ENCODE measurements around the gene RFX4. TPM values are rescaled to one million over a fixed set of nuclear protein-coding genes. Genes with fewer than 3 reads are reported as not detected.

The RFX4 gene
- total RNA-seq, 1 experiment from 2014 or later = not detected

DNA sequence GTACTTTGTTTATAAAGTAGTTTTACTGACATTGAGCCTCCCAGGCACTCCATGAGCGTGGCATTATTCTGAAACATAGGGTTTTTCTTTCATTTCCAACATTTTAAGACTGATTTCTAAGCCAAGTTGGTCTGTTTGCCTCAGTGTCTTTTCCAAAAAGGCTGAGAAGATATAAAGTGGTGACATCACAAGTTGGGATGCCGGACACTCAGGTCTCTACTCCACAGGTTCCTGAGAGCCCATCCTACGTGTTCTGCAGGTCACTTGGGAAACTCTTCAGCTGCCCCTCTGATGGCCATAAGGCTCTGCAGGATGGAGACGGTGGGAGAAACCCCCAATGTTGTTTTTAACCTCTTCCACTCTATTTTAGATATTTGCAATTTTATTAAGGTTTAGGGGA is 6.0 kb downstream of the RFX4 start (continued):
- TF ChIP-seq, protein P1, sequence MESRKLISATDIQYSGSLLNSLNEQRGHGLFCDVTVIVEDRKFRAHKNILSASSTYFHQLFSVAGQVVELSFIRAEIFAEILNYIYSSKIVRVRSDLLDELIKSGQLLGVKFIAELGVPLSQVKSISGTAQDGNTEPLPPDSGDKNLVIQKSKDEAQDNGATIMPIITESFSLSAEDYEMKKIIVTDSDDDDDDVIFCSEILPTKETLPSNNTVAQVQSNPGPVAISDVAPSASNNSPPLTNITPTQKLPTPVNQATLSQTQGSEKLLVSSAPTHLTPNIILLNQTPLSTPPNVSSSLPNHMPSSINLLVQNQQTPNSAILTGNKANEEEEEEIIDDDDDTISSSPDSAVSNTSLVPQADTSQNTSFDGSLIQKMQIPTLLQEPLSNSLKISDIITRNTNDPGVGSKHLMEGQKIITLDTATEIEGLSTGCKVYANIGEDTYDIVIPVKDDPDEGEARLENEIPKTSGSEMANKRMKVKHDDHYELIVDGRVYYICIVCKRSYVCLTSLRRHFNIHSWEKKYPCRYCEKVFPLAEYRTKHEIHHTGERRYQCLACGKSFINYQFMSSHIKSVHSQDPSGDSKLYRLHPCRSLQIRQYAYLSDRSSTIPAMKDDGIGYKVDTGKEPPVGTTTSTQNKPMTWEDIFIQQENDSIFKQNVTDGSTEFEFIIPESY (IDR thresholded peaks at IDR 0.05; ENCODE audit: extremely low read depth, insufficient replicate concordance, low read length) = no peak
- no peak for TF ChIP-seq SIN3A (IDR thresholded peaks at IDR 0.05; ENCODE audit: low read depth)
- no peak for TF ChIP-seq SP1 (IDR thresholded peaks at IDR 0.05; ENCODE audit: low read depth)
- no peak for TF ChIP-seq JUND (IDR thresholded peaks at IDR 0.05)

DNA sequence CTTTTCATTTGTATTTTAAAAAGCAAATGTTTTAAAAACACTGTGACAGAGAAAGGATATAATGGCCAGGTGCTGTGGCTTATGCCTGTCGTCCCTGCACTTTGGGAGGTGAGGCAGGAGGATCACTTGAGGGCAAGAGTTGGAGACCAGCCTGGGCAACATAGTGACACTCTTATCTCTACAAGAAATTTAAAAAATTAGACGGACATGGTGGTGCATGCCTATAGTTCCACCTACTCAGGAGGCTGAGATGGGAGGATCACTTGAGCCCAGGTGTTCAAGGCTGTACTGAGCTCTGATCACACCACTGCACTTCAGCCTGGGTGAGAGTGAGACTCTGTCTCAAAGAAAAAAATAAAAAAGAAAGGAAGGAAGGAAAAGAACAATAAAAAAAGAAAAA is 7.8 kb downstream of the RFX4 start:
- Histone ChIP-seq H3K9me3 (ENCODE audit: control insufficient read depth in 1 of 2, insufficient read depth in 1 of 2, low read depth in 1 of 2, low read length in 2 of 2) (no peaks in the 10 kb centered on the region), H3K27me3 (ENCODE audit: insufficient read depth, low read length) (peaks cover 19% of the 10 kb centered on the region; the same call in 1 of the 2 replicates), H4K20me1 (ENCODE audit: insufficient read depth) (no peaks in the 10 kb centered on the region), H2AFZ (ENCODE audit: low read depth, low read length, poor library complexity, severe bottlenecking) (no peak overlapping the region), H3K36me3 (ENCODE audit: control insufficient read depth in 1 of 2, insufficient read depth in 2 of 2, low read length in 2 of 2) (no peaks in the 10 kb centered on the region), H3K27ac (ENCODE audit: low read depth, low read length) (no peak overlapping the region), H3K9me2 (ENCODE audit: insufficient read depth) (no peaks in the 10 kb centered on the region), H3K4me2 (ENCODE audit: low read length) (no peak overlapping the region), H3K4me1 (ENCODE audit: control insufficient read depth in 1 of 2, insufficient read depth in 2 of 2, low read length in 2 of 2) (no peaks in the 10 kb centered on the region), H3K79me2 (ENCODE audit: insufficient read depth, low read length) (no peaks in the 10 kb centered on the region), H3K9ac (ENCODE audit: low read length) (no peak overlapping the region), H3K4me3 (replicated peaks in 1 of 2; ENCODE audit: low read depth in 1 of 2, low read length in 2 of 2) (no peak overlapping the region)
- no TSS peak for BruUV-seq (replicated peaks)
- DNase-seq (ENCODE audit: low read depth, low spot score) (no peak), ATAC-seq (no peak)
- no peak for TF ChIP-seq JUND (IDR thresholded peaks at IDR 0.05)
- TF ChIP-seq POLR2AphosphoS5 (IDR thresholded peaks at IDR 0.05; ENCODE audit: low read depth, low read length) = no peak
- no peak for TF ChIP-seq ELF1 (IDR thresholded peaks at IDR 0.05; ENCODE audit: borderline replicate concordance, low read depth)
- TF ChIP-seq EGR1 (IDR thresholded peaks at IDR 0.05; ENCODE audit: low read depth) = no peak
- no peak for TF ChIP-seq EZH2 (IDR thresholded peaks at IDR 0.05)
- TF ChIP-seq, protein P2, sequence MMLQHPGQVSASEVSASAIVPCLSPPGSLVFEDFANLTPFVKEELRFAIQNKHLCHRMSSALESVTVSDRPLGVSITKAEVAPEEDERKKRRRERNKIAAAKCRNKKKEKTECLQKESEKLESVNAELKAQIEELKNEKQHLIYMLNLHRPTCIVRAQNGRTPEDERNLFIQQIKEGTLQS (IDR thresholded peaks at IDR 0.05) = no peak
- TF ChIP-seq ZFX (IDR thresholded peaks at IDR 0.05) = no peak
- no peak for TF ChIP-seq SP1 (IDR thresholded peaks at IDR 0.05; ENCODE audit: low read depth)
- TF ChIP-seq YY1 (IDR thresholded peaks at IDR 0.05; ENCODE audit: extremely low read depth, insufficient replicate concordance, low read depth, low read length) = no peak
- POLR2A ChIA-PET = no interaction called here
- RAD21 ChIA-PET (ENCODE audit: low non-redundant PET in 1 of 2, low total read pairs in 2 of 2, uncharacterized antibody in 2 of 2, unreplicated experiment in 2 of 2) = no interaction called here
- CTCF ChIA-PET = no interaction called here
- intact Hi-C loops (cut with micrococcal nuclease) = no loop called here

All from HCT116 (cell line).